DOHH2 (cell line): ENCODE results near the gene DOCK6.
A peak's percentile ranks its signal among the peaks of the same experiment; 100 is the strongest.

Experiments
- EZH2phosphoT487 ChIP-seq: fragments of 200-600 bp; sonication (generic); IDR thresholded peaks from 2 replicates; pipeline ENCODE4 v1.6.1; 2017; ENCODE audit warnings: borderline replicate concordance, mild to moderate bottlenecking, antibody characterized with exemption, low read length, moderate library complexity, mixed read lengths
- TF ChIP-seq, protein P1 (sequence below): fragments of 200-600 bp; sonication (generic); IDR thresholded peaks from one replicate; pipeline ENCODE4 v1.5.1; 2014; ENCODE audit warnings: antibody characterized with exemption, mild to moderate bottlenecking, low read depth, low read length; ENCODE audit not compliant: poor library complexity, severe bottlenecking

DNA sequence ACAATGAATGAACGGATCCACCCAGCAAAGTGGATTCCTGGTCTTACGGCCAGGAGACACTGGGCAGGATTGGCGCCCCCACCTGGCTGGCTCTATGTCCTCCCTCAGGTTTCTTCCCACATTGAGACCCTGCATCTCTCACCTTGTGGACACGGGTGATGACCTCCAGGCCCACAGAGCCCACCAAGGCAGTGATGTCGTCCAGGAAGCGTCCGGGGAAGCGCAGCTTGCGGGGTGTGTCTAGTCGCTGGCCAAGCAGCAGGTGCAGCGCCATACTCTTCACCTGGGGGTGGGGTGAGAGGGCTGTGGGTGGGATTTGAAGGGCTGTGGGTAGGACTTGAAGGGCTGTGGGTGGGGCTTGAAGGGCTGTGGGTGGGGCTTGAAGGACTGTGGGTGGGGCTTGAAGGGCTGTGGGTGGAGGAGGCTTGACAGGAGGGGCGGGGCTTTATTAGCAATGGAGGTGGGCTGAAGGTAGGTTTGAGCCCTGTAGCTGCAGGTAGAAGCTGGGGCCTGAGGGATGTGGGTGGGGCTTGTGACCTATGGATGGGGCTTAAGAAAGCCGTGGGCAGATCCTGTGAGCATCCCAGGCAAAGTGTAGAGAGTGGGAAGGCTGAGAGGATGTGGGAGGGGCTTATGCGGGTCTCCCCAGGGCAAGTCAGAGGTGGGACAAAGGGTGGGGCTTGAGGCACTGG is 35.0 kb downstream of the DOCK6 start:
- TF ChIP-seq, protein P1, sequence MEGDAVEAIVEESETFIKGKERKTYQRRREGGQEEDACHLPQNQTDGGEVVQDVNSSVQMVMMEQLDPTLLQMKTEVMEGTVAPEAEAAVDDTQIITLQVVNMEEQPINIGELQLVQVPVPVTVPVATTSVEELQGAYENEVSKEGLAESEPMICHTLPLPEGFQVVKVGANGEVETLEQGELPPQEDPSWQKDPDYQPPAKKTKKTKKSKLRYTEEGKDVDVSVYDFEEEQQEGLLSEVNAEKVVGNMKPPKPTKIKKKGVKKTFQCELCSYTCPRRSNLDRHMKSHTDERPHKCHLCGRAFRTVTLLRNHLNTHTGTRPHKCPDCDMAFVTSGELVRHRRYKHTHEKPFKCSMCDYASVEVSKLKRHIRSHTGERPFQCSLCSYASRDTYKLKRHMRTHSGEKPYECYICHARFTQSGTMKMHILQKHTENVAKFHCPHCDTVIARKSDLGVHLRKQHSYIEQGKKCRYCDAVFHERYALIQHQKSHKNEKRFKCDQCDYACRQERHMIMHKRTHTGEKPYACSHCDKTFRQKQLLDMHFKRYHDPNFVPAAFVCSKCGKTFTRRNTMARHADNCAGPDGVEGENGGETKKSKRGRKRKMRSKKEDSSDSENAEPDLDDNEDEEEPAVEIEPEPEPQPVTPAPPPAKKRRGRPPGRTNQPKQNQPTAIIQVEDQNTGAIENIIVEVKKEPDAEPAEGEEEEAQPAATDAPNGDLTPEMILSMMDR: peak; percentile 77
- TF ChIP-seq EZH2phosphoT487: no peak
